Measurements from ENCODE around the gene CCNB1IP1.
"Not testable (repeated sequence)": the region's sequence is repeated elsewhere in the genome, so short reads cannot be mapped to it uniquely, and the experiment has no call there.

CCNB1IP1 gene

GRCh38 chr14:20331053-20331613 lies 1.9 kb downstream of the CCNB1IP1 start:
- DNase-seq, result no peak

- DNase-seq, result no peak
Observed at GRCh38 chr14:20329355-20329754, 3.7 kb downstream of the CCNB1IP1 start.

- DNase-seq, result no peak
Observed at GRCh38 chr14:20328705-20329104, 4.4 kb downstream of the CCNB1IP1 start.

- DNase-seq, result peak; percentile 39
Observed at GRCh38 chr14:20327005-20327869, 5.8 kb downstream of the CCNB1IP1 start.

- no peak for DNase-seq
Observed at GRCh38 chr14:20317720-20318119, 15.4 kb downstream of the CCNB1IP1 start.

GRCh38 chr14:20314026-20314425 lies 19.1 kb downstream of the CCNB1IP1 start:
- DNase-seq, result no peak

GRCh38 chr14:20306079-20306423 lies 27.0 kb downstream of the CCNB1IP1 start:
- no peak for DNase-seq

- peak; percentile 93 for DNase-seq
Observed at GRCh38 chr14:20305265-20306078, 27.6 kb downstream of the CCNB1IP1 start, which contains the start of gene TTC5. TSS of gene TTC5 (minus strand) at chr14:20305951. CDS start at chr14:20305937, 14 bp downstream.

GRCh38 chr14:20302042-20302755 lies 30.9 kb downstream of the CCNB1IP1 start:
- DNase-seq, result no peak

GRCh38 chr14:20295067-20295466 lies 38.0 kb downstream of the CCNB1IP1 start:
- DNase-seq, result no peak

- no peak for DNase-seq
Observed at GRCh38 chr14:20294636-20295035, 38.4 kb downstream of the CCNB1IP1 start.

GRCh38 chr14:20281998-20282397 lies 51.1 kb downstream of the CCNB1IP1 start:
- DNase-seq, result not testable (repeated sequence)

GRCh38 chr14:20280265-20280664 lies 52.8 kb downstream of the CCNB1IP1 start:
- not testable (repeated sequence) for DNase-seq

- DNase-seq, result no peak
Observed at GRCh38 chr14:20278414-20278813, 54.7 kb downstream of the CCNB1IP1 start.

- no peak for DNase-seq
Observed at GRCh38 chr14:20277409-20277808, 55.7 kb downstream of the CCNB1IP1 start.

GRCh38 chr14:20274062-20274461 lies 59.0 kb downstream of the CCNB1IP1 start:
- no peak for DNase-seq

- not testable (repeated sequence) for DNase-seq
Observed at GRCh38 chr14:20264361-20264760, 68.7 kb downstream of the CCNB1IP1 start.

- DNase-seq, result no peak
Observed at GRCh38 chr14:20262642-20263128, 70.4 kb downstream of the CCNB1IP1 start.
